HG03159 (cell line): ENCODE measurements around the gene ZNF341.
A peak's percentile ranks its signal among the peaks of the same experiment; 100 is the strongest.

ENCODE experiments used
- ATAC-seq: cut with Tn5 transposase; IDR thresholded peaks from one replicate; pipeline ENCODE4 v1.9.1; 2021; ENCODE audit warnings: mild to moderate bottlenecking, moderate library complexity; ENCODE audit not compliant: unreplicated experiment

ZNF341 gene

GRCh38 chr20:33766686-33767085 is 34.9 kb downstream of the ZNF341 start:
- no peak for ATAC-seq

GRCh38 chr20:33767777-33768138 is 36.0 kb downstream of the ZNF341 start:
- ATAC-seq, result no peak

- ATAC-seq, result no peak
Measured at GRCh38 chr20:33769043-33769442, 37.2 kb downstream of the ZNF341 start.

GRCh38 chr20:33770005-33770404 is 38.2 kb downstream of the ZNF341 start:
- no peak for ATAC-seq

GRCh38 chr20:33771938-33772337 is 40.1 kb downstream of the ZNF341 start:
- ATAC-seq, result no peak

GRCh38 chr20:33772439-33772838 is 40.6 kb downstream of the ZNF341 start:
- ATAC-seq, result no peak

GRCh38 chr20:33773412-33774089 is 41.8 kb downstream of the ZNF341 start:
- ATAC-seq, result peak; percentile 55

- no peak for ATAC-seq
Measured at GRCh38 chr20:33777816-33778215, 46.0 kb downstream of the ZNF341 start.

- ATAC-seq, result no peak
Measured at GRCh38 chr20:33781133-33781532, 49.3 kb downstream of the ZNF341 start.

GRCh38 chr20:33781945-33782344 is 50.1 kb downstream of the ZNF341 start:
- ATAC-seq, result no peak

GRCh38 chr20:33783256-33783655 is 51.5 kb downstream of the ZNF341 start:
- ATAC-seq, result no peak

GRCh38 chr20:33783818-33784217 is 52.0 kb downstream of the ZNF341 start:
- no peak for ATAC-seq

- no peak for ATAC-seq
Measured at GRCh38 chr20:33784225-33784624, 52.4 kb downstream of the ZNF341 start.

GRCh38 chr20:33785503-33785902 is 53.7 kb downstream of the ZNF341 start:
- ATAC-seq, result no peak

GRCh38 chr20:33787253-33787891 is 55.6 kb downstream of the ZNF341 start:
- ATAC-seq, result no peak

- no peak for ATAC-seq
Measured at GRCh38 chr20:33788351-33789049, 56.7 kb downstream of the ZNF341 start.

- no peak for ATAC-seq
Measured at GRCh38 chr20:33789109-33789857, 57.5 kb downstream of the ZNF341 start.

GRCh38 chr20:33789858-33790182 is 58.0 kb downstream of the ZNF341 start:
- no peak for ATAC-seq

GRCh38 chr20:33790566-33790965 is 58.8 kb downstream of the ZNF341 start:
- no peak for ATAC-seq

GRCh38 chr20:33791021-33791420 is 59.2 kb downstream of the ZNF341 start:
- ATAC-seq, result no peak

- no peak for ATAC-seq
Measured at GRCh38 chr20:33791540-33791939, 59.7 kb downstream of the ZNF341 start.
